GM19463 (cell line): ENCODE results near the gene PARVA.

Source experiments
- ATAC-seq: cut with Tn5 transposase; IDR thresholded peaks from one replicate; pipeline ENCODE4 v1.9.1; 2021; ENCODE audit warnings: mild to moderate bottlenecking, moderate library complexity; ENCODE audit not compliant: unreplicated experiment

The PARVA gene

DNA sequence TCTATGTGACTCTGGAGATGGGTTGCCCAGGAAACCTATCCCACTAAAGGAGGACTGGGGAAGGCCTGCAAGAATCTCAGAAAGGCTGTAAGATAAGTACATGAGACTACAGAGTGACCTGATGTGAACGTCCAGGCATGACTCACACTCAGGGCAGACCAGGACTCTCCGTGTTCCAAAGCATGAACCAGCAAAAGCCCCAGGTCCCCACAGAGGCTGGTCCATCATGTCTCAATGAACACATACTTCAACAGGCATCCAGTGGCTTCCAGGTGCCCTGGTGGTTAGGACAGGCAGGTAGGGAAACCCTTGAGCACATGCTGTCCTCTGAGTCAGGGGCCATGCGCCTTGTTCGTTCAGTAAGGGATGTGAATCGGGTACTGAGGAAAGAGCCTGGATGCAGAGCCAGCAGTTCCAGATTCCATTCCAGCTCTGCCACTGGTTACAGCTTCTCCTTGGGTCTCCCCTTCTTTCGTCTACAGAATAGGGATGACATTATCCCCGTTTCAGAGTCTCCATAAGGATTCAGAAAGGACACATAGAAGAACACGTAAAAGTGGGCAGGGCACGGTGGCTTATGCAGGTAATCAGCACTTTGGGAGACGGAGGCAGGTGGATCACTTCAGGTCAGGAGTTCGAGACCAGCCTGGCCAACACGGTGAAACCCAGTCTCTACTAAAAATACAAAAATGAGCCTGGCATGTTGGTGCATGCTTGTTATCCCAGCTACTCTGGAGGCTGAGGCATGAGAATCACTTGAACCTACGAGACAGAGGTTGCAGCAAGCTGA lies 167.8 kb downstream of the PARVA start:
- no peak for ATAC-seq

GRCh38 chr11:12546122-12546521 lies 168.8 kb downstream of the PARVA start:
- no peak for ATAC-seq

GRCh38 chr11:12546660-12547059 lies 169.3 kb downstream of the PARVA start:
- no peak for ATAC-seq

- no peak for ATAC-seq
These were observed 170.7 kb downstream of the PARVA start for GRCh38 chr11:12547953-12548650.

DNA sequence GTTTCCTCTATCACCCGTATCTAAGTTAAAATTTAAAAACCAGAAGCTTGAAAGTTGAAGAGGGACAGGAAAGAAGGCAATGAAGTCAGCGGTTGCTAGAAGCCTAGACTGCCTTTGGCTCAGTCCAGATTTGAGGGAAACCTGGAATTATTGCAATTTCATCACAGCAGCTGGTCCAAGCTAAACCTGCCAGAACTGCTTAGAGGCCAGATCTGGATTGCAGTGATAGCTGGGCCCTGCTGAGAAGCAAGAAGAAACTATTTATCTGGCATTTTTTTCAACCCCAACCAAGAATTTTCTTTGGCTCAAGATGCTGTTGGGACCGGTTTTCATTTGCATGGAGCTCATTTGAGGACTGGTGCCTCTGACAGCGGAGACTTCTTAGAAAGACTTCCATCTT lies 175.3 kb downstream of the PARVA start:
- no peak for ATAC-seq

- no peak for ATAC-seq
These were observed 176.8 kb downstream of the PARVA start for GRCh38 chr11:12554122-12554521.

DNA sequence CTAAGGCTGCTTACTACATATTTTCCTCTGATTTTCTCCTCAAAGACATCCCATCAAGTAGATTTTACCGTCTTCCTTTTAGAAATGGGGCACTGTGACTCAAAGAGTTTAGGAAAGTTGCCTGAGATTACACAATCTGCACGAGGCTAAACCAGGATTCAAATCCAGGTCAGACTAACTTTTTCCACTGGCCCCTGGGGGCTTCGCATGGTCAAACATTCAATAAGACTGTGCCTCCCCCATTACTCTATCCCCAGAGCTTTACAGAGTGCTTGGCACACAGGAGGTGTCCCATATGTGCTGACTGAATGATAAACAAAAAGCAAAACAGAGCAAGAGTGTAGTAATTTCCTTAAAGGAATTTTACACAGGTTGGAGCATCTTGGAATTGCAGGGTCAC lies 178.8 kb downstream of the PARVA start:
- no peak for ATAC-seq

DNA sequence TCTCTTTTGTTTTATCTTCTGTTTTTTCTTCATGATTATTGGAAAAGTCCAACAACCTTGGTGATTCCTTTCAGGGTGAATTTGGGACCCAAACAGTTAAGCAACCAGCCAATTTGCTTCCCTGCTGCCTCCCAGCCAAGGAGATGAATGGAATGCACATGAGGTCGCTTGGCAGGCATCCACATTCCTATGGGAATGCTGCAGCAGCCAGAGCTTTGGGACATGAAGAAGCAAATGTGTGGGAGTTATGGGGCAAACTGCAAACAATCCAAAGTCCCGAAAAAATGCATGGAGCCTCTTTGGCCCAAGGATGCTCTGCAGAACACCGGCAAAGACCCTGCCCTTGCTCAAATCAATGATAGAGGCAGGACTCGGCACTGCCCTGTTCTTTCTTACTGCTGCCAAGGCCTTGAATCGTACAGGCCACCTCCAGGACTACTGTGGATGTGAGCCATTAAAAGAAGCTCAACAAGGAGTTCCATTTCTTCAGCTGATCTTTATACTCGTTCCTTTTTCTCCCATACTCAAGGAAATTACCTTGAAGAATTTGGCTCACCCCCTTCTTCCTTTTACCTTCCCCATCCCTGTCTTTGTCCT lies 179.5 kb downstream of the PARVA start:
- ATAC-seq, result no peak

DNA sequence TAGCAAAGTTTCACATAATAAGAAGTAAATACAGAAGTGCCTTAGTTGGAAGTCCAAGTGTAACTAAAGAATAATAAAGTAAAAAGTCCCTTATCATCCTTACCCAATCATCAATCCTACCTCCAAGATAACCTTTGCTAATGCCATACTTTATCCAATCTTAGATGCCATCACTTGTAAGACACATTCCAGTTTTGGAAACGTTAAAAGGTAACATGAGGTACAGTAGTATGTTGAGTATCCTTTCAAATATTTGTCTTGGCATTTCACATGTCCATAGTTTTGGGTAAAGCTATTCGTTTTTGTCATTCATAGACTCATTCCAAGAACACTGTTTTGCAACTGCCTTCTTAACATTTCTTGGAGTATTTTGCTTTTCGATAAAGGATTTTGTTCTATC lies 181.6 kb downstream of the PARVA start:
- no peak for ATAC-seq

DNA sequence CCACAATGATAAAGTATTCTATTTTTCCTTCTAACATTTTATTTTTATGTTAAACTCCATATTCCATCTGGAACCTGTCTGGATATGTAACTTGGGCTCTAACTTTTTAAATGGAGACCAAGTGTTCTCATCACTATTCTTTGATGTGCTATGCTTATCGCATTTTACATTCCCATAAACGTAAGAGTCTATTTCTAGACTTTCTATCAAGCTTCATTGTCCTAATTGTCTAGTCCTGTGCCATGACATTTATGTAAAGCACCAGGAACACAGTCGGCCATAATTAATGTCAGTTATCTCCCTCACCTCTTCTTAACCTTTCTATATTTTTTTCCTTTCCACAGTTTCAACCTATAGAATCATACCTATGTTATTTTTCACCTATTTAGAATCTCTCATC lies 183.0 kb downstream of the PARVA start:
- ATAC-seq, result no peak

GRCh38 chr11:12560861-12561260 lies 183.5 kb downstream of the PARVA start:
- ATAC-seq, result no peak

GRCh38 chr11:12564012-12564411 lies 186.6 kb downstream of the PARVA start:
- ATAC-seq, result no peak

DNA sequence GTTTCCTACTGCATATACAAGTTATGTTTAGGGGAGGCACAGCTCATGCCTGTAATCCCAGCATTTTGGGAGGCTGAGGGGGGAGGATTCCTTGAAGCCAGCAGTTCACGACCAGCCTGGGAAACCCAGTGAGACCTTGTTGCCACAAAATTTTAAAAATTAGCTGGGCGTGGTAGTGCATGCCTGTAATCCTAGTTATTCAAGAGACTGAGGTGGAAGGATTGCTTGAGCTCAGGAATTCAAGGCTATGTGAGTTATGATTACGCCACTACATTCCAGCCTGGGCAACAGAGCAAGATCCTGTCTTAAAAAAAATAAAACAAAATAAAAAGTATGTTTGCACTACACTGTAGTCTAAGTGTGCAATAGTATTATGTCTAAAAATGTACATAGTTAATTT lies 188.0 kb downstream of the PARVA start:
- no peak for ATAC-seq

GRCh38 chr11:12567746-12568460 lies 190.5 kb downstream of the PARVA start:
- no peak for ATAC-seq

GRCh38 chr11:12569499-12570425 lies 192.4 kb downstream of the PARVA start:
- ATAC-seq, result no peak

DNA sequence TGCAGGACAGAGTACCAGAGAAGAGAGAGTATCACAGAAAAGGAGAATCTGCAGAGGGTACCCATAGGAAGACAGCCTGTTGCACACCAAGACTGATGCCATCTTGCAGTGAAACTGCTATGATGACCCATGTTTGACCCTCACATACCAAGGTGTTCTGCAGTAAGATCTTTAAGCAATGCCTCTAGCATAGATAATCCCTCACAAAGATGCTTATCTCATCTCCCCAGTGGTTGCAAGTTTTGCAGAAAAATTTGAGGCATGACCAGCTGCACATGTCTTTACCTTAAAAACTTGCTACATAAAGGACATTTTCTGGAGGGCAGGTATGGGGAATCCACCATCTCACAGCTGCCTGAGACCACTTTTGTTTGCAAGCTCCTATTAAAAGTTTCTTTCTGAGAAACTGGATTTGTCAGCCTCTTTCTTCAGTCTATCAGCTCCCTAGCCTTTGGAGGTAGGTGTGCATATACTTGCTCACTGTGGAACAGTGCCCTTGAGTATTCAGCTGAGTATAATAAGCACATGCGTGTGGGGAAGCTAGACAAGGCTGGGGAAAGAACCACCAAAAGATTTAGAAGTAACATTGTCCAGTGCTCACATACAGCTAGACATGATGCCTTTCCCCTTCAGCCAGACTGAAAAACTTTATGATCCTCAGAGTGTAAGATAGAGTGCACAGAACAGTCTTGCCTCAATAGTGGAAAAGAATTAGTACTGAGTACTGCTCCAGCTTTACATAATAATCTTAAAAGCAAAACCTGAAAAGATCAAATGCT lies 196.5 kb downstream of the PARVA start:
- no peak for ATAC-seq

GRCh38 chr11:12577725-12578644 lies 200.6 kb downstream of the PARVA start:
- no peak for ATAC-seq

- ATAC-seq, result no peak
These were observed 204.0 kb downstream of the PARVA start for GRCh38 chr11:12581416-12581815.

- no peak for ATAC-seq
These were observed 204.6 kb downstream of the PARVA start for GRCh38 chr11:12581923-12582322.
